GM12875 (cell line): Measurements from ENCODE around the gene THAP11.

Source experiments
- H3K4me3 ChIP-seq: one replicate; pipeline ENCODE4 v1.5.1; 2011; ENCODE audit warnings: low read depth, low read length, control low read depth
- TF ChIP-seq, protein P1 (sequence below): IDR thresholded peaks from 2 replicates; pipeline ENCODE4 v1.5.1; 2011; ENCODE audit warnings: low read depth, mild to moderate bottlenecking, control low read depth, inconsistent platforms, low read length, moderate library complexity, borderline replicate concordance; ENCODE audit not compliant: insufficient read depth

Gene THAP11

DNA sequence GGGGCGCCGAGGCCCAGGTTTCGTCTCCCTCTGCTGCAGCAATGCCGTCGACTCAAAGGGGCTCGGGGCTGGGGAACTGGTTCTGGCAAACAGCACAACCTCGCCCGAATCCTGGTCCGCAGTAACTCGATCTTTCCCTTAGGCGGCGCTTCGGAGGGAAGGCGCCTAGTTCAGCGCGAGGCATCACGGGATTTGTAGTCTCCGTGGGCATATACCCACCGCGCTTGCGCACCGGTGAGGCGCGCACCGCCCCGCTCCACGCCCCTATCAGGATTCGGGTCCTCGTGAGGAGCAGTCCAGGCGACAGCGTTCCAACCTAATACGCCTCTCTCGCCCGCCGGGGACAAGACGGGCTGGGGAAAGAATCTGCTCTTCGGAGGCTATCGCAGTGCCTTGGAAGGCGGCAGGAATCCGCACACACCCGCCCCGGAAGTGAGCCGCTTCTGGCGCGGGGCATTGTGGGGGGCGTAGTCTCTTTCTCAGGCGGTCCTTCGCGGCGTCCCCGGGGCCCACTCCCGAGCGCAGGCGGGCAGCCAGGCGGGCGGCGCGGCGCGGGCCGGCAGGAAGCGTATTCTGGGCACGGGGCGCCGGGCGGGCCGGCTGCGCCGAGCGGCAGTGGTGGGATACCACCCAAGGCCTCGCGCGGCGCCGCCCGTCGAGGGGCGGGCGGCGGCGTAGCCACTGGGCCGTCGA, at the start of gene THAP11:
TSS of gene THAP11 (plus strand) at position 505 of the 693 bp plus-strand sequence. CDS start 235 bp downstream, outside the sequence.
- TF ChIP-seq, protein P1, sequence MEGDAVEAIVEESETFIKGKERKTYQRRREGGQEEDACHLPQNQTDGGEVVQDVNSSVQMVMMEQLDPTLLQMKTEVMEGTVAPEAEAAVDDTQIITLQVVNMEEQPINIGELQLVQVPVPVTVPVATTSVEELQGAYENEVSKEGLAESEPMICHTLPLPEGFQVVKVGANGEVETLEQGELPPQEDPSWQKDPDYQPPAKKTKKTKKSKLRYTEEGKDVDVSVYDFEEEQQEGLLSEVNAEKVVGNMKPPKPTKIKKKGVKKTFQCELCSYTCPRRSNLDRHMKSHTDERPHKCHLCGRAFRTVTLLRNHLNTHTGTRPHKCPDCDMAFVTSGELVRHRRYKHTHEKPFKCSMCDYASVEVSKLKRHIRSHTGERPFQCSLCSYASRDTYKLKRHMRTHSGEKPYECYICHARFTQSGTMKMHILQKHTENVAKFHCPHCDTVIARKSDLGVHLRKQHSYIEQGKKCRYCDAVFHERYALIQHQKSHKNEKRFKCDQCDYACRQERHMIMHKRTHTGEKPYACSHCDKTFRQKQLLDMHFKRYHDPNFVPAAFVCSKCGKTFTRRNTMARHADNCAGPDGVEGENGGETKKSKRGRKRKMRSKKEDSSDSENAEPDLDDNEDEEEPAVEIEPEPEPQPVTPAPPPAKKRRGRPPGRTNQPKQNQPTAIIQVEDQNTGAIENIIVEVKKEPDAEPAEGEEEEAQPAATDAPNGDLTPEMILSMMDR, result peak; percentile 93
- H3K4me3 ChIP-seq, result peak within 1 kb of the TSS; percentile 77

DNA sequence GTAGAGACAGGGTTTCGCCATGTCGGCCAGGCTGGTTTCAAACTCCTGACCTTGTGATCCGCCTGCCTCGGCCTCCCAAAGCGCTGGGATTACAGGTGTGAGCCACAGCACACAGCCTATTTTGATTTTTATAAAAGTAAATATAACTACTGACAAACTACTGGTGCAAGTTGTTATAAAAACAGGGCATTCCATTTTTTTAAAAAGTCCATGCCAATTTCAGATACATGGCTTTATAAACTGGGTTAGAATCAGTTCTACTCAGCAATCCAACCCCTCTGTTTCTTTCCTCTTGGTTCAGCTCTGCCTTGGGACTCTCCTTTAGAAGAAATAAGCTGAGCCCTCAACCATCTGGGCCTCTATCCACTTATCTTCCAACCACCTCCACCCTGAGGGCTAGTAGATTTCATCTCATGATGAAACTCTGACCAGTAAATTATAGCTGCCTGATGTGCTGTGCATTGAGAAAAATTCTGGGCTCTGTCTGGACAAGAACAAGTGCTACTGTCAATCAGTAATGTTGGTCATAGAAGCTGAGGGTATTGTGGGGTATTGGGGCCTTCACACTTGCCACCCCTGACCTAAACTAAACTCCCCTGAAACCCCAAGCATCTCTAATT, 45.9 kb upstream of the THAP11 start:
- TF ChIP-seq, protein P1, result no peak

DNA sequence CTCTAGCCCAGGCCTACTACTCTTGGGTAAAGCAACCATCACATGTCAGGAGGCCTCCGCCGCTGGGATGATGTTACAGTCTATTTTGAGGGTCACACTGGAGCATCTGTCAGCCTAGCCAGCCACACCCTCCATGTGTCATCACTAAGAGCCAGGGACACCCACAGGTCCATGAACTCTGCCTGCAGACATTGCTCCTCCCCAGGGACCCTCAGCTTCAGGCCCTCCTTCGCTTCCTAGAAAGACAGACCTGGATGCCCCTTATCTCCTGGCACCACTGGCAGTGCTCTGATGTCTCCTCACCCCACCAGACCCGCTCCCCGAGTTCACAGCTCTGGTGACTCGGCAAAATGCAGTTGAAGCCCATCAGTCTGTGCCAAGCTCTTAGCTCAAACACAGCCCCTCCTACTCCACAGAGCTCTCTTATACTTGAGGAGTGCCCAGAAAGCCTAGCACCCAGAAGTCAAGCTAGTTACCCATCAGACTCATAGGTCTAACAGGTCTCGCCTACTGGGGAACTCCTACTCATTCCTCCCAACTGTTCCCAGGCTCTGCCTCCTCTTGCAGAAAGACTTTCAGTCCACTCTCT, 41.7 kb upstream of the THAP11 start:
- no peak overlapping the region for H3K4me3 ChIP-seq
- TF ChIP-seq, protein P1, result no peak

More for the DNA sequence above, 45.9 kb upstream of the THAP11 start:
- H3K4me3 ChIP-seq, result no peak overlapping the region

DNA sequence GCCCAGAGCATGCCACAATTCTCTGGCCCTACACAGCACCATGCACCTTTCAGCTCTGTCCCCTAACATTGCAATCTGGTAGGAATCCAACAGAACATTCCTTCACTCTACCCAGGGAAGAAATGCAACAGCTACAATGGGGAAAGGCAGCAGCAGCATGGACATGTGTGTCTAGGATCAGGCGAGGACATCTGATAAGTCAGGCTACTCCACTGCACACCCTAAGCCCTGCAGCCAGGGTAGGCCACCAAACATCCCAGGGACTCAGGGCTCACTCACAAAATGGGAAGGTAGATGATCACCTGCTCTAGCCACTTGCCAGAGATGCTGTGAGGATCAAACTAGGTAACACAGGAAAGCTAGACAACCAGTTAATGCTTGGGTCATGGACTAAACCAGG, 40.9 kb upstream of the THAP11 start:
- H3K4me3 ChIP-seq, result no peak overlapping the region
- TF ChIP-seq, protein P1, result no peak

DNA sequence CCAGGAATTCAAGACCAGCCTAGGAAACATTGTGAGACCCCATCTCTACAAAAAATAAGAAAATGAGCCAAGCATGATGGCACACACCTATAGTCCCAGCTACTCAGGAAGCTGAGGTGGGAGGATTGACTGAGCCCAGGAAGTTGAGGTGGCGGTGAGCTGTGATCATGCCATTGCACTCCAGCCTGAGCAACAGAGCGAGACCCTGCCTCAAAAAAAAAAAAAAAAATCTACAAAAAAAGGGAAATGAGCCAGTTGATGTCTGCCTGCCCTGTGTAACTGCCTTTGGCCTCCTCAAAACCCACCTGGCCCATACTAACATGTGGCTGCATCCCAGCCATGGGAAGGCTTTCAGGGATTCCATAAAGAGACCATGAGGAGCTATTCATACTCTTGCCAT, 40.2 kb upstream of the THAP11 start:
- TF ChIP-seq, protein P1, result no peak
- no peak overlapping the region for H3K4me3 ChIP-seq

DNA sequence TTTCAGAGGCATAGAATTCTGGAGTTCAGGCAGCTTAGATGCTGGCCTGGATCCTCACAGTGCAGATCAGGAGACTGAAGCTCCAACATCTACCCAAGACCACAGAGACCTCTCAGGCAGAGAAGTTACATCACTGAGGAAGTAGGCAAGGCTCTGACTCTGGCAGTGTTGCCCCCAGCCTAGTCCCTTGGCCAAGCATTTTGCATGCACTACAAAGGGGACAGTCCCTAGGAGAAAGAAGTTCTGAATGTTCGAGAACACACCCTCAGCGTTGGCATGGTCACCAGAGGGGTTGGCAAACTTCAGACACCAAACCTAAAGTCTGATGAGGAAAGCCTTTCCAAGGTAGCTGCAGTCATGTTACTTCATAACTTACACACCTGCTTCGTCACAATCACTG, 38.2 kb upstream of the THAP11 start:
- TF ChIP-seq, protein P1, result no peak
- H3K4me3 ChIP-seq, result no peak overlapping the region
